GM15510 (cell line): Measurements from ENCODE around the gene MLLT10.

Source experiments
- POLR2A ChIP-seq: IDR thresholded peaks from 3 replicates; pipeline ENCODE4 v1.6.1; 2011; ENCODE audit warnings: borderline replicate concordance; ENCODE audit not compliant: insufficient read length; ENCODE audit errors: extremely low read depth

MLLT10 gene

DNA sequence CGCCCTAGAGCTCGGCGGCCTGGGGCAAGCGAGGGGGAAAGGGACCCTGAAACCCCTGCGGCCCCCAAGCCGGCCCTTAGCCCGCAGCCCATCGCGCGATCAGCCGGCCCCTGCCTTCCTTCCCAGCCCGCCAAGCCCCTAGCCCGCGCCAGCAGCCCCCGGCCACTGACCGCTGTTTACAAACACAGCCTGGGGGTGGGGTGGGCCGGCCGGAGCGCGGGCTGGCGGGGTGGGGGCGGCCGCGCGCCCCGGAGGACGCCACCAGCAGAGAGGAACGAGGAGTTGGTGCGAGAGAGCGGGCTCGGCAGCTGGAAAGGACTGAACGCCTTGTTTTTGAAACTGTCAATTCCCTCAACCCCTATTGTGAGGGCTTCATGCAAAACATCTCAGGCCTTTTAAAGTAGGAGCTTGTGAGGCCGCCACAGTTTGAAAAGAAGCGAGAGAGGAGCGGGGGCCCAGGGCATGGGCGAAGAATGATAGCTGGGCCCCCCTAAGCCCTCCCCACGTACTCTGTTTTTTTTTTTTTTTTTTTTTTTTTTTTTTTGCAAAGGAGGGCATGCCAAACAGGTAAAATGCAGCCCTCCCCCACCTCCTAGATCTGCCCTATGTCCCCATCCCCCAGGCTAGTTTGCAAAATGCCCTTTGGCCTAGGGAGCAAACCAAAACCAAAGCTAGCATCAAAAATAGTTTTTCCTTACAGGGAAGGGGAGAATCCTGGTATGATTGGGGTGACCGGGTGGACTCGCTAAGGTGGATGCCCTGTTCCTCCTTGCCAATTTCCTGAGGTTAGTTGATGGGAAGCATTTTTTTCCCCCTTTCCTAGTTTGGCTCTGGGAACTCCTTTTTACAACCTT is 23.6 kb upstream of the MLLT10 start:
- TF ChIP-seq POLR2A, result no peak

DNA sequence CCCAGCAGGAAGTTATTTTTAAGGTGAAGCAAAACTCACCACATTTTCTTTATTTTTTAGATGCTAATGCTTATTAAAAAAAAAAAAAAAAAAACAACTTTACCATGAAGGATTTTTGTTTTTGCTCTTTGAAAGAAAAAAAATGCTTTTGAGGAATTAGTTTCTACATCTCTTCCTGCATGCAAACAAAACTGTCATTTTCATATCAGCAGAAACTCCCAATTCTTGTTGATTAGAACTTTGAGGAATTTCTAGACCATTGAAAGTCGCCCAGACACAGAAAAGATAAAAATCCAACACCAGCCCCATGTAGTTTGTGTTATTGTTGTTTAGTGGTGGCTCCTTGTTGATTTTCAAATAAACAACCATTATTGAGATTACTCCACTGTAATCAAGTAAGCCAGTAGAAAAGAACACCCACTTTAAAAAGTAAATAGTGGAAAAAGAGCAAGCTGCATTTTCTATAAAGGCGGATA is 22.9 kb upstream of the MLLT10 start:
- no peak for TF ChIP-seq POLR2A

DNA sequence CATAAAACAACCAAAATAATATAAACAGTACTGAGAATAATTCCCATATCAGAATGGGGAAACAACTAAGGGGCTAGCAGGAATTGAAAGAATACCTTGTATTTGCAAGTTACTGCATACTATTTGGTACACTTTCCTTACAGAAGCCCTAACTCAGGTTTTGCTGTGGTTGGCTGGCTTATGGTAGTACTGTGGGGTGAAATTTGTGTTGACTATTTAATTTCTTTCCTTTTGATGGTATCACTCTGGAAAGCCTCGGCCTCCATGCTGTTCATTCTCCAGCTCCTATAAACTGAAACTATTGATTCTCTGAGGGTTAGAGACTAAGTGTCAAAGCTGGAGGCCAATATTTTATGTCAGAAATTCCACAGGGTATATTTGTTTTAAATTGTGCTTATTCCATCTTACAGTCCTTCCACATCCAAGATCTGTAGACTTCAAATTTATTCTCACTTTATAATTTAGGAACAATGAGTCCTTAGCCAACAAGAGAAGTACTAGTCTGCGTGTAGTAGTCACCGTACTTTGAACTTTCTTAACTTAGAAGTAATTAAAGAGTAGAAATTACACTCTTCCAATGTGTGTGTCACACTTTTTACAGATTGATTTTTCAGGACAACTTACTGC is 22.0 kb upstream of the MLLT10 start:
- TF ChIP-seq POLR2A, result no peak

DNA sequence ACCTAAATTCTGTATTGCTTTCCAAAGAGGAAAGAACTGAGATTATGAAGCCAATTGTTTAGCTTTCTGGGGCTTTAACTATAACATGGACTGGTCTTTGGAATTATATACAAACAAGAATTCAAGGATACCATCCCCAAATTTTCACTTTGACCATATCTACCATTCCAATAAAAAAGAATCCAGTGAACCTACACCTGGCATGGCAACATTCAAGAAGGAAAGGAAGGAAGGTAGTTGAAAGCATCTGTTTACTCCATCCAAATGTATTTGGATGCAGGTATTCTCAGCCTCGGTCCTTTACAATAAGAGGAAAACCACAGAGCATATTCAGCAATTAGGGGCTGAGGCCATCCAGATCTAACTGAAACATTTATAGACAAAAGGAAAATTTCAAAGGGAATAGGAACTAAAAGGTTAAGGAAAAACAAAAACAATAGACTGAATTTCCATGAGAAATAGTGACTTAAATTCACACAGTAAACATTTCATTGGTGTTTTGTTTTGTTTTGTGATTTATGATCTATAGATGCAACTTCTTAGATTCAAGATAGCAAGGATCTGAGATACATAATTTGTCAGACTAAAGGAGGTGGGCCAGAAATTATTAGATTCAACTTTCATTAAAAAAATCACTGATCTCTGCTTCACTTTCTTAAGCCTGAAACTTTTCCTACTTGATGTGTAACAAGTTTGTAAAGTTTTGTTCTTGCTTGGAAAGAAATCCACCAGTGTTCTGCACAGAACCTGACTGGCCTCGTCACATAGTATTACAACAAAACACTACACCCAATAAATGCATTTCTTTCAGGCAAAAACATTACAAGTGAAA is 21.2 kb upstream of the MLLT10 start:
- no peak for TF ChIP-seq POLR2A

DNA sequence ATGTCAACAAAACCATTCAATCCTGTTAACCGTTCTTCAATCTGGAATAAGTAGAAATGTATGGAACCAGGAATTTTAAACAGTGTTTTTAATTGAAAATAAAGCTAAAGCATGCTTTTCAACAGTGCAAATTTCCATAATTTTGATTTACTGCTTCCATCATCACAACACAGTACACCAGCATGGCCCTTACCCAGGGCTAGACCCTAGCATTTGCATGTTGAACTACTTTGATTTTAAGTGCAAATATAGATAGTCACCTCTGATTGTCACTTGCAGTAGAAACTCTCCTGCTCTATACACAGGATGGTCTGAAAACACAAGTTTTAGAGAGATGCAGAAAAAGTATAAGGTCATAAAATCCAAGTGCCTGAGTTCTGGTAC is 20.6 kb upstream of the MLLT10 start:
- TF ChIP-seq POLR2A, result no peak

DNA sequence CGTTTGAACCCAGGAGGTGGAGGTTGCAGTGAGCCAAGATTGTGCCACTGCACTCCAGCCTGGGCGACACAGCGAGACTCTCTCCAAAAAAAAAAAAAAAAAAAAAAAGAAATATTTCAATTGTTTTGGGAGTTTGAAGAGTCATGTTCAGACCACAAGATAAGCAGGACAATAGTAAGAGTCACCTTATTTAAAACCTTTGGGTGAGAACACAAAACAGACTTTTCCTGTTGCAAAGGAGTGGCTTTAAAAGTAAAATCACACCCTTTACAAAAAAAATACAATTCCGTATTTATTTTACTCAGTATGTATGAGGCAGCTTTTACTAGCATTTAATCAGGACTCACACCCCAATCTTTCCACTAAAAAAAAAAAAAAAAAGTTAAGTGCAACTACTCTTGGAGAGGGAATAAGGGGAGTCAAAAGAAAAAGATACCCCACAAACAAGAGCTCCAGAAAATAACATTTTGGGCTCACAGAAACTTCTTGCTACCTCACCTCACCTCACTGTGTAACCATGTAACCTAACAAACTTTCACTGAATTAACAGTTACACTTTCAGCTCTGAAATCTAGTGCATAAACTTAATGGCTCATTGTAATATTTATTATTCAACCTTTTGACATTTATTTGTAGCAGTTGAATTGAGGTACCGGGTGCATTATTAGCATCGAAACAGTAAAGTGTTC is 19.8 kb upstream of the MLLT10 start:
- TF ChIP-seq POLR2A, result no peak

DNA sequence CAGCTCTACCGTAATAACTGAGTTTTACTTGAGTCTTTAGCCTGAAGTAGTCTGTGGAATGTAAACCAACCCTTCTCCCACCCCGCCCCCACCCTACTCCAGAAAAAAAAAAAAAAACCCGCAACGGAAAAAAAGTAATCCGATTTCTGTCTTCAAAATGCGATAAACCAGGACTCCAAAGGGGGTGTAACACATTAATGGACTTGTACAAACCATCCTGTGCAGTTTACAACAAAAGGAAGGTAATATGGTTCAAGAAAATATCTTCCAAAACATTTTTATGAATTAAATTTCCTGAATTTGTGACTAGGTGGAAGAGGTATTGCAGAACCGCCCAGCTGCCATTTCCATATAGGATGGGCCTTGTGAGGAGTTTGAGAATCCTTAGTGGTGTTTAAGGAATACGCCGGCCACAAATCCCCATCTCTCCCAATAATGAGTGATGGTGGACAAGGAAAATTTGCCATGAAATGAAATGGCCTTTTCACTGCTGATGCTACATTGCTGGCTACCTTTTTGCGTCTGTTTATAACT is 19.1 kb upstream of the MLLT10 start:
- TF ChIP-seq POLR2A, result no peak

DNA sequence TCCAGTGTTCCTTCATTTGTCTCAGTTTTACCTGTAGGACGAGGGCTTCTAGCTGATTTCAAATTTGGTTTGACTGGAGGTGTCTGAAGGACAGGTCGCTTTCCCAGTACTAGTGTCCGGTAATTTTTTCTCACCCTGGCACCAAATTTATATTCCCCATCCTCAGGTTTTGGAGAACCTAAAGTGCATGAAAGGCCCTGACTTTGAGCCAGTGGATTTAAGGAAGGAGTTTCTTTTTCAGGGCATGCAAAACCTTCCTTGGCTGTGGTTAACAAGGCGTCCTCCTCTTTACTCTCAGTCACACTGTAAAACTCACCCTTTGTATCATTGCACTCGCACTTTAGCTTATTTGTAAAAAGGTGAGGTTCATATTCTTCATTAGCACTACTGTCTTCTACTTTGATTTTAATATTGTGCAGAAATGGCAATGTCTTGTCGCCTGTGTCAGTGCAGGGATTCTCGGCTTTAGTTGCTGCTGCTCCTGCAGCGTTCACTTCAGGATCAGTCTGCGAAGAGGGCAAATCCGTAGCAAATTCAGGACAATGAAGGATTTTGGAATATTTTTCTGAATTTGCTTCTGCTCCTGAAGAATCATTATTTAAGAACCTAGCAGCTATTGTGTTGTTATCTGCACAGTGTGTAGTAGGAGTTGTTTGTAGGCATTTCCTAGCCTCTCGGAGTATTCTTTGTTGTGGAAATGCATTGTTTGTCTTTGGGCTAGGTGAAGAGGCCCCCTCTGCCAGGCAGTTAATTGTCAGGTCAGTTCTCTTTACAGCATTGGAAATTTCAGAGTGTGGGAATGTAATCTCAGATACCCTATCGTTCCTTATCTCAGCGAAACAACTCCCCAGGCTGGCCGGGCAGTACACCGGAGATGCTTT is 18.4 kb upstream of the MLLT10 start:
- TF ChIP-seq POLR2A, result no peak

DNA sequence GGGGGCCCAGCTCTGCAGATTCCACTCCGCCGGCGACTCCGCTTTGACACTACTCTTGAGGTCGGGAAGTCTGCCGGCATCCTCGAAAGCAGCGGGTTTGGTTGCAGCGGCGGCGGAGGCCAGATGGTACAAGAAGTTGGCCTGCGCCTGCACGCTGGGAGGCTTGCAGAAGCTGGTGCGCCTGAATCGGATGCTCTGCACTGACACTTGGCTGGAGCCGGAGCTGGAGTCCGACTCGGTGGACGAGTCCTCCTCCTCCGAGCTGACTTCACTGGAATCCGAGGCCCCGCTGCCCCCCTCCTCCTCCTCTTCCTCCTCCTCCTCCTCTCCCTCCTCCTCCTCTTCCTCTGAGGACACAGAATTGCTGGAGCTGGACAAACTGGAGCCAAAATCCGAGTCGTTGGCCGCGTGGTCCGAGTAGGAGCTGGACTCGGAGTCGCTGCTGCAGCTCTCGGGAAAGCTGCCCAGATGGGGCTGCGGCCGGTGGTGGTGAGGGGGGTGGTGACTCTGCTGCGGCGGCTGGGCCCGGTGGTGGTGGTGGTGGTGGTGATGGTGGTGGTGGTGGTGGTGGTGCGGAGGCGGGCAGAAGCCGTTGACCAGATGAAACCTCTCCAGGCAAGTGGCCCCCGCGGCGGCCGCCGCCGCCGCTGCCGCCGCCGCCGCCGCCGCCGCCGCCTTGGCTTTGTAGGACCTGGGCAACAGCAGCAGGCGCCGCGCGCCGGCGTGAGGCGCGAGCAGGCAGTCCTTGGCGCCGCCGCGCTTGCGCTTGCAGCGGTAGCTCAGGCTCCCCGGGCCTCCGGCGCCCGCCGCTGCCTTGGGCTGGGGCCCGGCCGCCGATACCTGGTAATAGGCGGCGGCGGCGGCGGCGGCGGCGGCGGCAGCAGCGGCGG is 17.5 kb upstream of the MLLT10 start:
- TF ChIP-seq POLR2A, result no peak

DNA sequence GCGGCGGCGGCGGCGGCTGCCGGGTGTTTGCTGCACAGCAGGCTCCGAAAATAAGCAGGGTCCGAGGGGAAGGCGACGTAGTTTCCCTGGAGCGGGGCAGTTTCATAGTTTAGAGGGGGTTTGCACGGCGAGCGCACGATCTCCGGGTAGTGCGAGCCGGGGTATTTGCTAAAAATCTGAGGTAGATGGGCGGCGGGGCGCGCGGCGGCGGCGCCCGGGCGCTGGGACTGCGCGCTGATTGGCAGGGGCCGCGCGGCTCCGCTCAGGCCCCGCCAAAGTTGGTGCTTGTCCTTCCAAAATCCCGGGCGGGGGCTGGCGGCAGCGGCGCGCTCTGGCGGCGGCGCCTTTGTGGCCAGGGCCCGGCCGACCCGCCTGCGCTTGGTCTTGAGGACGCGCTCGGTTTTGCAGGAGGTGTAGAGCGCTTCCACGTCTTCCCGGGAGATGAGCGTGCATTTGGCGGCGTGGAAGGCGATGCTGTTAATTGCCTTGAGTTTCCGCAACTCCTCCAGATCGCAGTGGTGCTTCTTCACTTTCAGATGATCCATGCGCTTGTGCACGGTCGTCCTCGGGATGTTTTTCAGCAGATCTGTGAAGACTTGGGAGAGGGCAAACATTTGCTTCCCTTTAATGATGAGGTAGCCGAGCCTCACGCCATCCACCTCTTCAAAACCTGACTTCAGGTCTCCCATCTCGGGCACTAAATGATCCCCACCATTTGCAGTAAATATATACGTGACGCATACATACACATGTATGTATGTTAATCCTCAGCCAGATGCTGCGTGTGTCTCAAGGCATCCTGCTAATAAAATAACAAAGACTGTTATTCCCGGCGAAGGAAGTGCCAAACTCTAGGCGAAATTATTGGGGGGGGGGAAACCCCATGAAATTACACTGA is 16.6 kb upstream of the MLLT10 start:
- no peak for TF ChIP-seq POLR2A

DNA sequence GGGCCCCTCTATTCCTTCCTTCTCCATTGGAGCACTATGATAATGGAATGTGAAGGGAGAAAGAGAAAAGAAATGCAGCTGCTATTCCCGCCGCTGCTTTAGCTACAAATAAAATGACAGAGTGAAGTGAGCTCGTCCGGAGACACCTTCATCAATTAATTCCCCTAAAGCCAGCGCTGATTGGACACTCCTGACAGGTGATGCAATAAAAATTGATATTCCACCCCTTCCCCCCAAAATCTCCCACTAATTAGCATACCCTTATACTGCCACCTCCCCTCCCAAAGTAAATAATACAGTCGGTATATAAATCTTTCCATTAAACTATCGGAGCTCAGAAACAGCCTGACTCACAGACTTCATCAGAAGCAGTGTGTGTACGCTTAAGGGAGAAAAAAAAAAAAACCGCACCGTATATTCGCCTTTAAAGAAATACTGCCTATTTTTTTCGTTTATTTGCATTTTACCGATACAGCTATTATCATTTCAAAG is 15.8 kb upstream of the MLLT10 start:
- no peak for TF ChIP-seq POLR2A
